Measurements from ENCODE around the gene WWTR1.

The WWTR1 gene

DNA sequence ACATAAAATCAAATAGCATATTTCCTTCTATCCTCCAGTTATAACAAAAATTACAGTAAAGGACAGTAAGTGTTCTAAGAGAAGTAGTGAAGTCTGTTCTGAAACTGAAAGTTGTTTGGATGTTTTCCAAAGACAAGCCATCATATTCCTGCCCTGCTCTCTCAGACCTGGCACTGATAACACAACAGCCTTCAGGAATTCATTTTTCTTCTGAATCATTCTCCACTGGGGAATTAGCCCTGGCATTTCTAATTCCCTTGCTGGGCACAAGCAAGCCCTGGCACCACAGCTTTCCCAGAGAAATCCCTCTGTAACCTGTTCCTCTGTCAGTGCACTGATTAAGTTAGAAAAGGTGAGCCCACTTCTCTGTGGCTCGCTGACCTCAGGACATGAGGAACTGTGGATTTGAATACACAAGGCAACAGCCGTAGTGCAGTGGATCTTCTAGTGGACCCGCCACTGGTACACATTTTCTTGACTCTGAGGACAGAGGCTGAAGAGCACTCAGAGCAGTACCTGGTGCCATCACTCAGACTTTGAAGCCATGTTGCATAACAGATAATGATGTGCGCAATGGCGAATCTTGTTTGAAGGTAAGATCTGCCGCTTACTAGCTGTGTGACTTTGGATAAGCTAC, 61.6 kb downstream of the WWTR1 start:
- no peak overlapping the region for H3K4me3 ChIP-seq (ENCODE audit: low read depth, low read length)

GRCh38 chr3:149593418-149594160, 64.2 kb downstream of the WWTR1 start:
- H3K4me3 ChIP-seq (ENCODE audit: low read depth, low read length) = no peak overlapping the region

- H3K4me3 ChIP-seq (ENCODE audit: low read depth, low read length) = no peak overlapping the region
Observed at GRCh38 chr3:149592758-149593240, 65.0 kb downstream of the WWTR1 start.

DNA sequence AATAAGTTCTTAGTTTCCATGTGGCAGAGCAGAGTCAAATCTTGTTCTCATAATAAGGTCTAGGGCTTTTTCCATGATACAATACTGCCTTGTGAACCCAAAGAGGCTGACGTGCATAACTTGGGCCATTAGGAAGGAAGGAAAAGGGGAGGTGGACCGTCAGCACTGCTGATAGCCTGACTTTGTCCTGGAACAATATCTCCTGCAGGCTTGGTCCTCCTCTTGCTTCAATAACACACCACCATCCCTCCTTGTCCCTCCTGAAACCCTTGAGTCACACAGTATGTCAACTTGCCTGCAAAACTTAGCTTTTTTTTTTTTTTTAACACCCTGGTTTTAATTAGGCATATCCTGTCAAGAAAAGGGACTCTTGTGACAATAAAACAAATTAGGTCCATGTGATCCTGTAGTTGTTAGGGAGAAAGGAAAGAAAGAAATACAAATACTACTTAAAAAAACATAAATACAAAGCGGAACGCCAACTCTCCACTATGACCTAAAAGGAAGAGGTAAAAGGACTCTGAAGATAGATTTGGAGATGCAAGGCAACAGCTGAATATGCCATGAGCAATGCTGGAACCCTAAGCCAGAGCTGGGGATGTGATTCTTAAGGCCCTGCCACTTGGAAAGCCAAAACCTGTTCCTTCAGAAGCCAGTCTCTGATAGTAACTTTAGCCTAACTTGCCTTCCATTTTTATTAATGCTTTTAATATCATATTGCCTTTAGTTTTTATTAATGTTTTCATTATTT, 67.0 kb downstream of the WWTR1 start:
- H3K4me3 ChIP-seq (ENCODE audit: low read depth, low read length) = no peak overlapping the region

- H3K4me3 ChIP-seq (ENCODE audit: low read depth, low read length) = no peak overlapping the region
Observed at GRCh38 chr3:149589332-149589731, 68.5 kb downstream of the WWTR1 start.

- no peak overlapping the region for H3K4me3 ChIP-seq (ENCODE audit: low read depth, low read length)
Observed at GRCh38 chr3:149588909-149589308, 68.9 kb downstream of the WWTR1 start.

DNA sequence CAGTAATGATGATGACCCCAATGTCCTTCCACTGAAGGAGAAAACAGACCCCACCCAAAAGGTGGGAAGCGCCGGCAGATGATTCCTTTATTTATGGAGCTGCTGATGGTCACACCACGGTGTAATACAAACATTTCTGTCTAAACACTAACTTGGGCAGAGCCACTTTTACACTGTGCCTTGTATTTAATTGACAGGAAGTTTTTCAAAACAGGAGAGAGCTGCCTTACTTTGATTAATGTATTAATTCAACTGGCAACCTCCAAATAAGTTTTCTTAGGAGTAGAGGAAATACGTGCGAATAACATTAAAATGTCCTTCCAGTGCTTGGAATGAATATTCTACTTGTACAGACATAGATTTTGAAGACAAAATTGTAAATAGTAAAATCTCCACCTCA, 70.4 kb downstream of the WWTR1 start:
- no peak overlapping the region for H3K4me3 ChIP-seq (ENCODE audit: low read depth, low read length)

DNA sequence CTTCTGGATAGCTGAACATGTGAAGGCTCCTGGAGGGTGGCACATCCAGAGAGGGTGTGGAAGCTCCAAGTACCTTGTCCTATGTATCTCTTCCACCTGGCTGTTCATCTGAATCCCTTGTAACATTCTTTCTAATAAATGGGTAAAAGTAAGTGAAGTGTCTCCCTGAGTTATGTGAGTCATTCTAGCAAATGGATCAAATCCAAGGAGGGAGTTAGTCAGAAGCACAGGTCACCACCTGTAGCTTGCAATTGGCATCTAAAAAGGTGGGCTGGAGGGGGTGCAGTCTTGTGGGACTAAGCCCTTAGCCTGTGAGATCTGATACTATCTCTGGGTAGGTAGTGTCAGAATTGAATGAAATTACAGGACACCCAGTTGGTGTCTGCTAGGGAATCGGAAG, 71.0 kb downstream of the WWTR1 start:
- no peak overlapping the region for H3K4me3 ChIP-seq (ENCODE audit: low read depth, low read length)

- H3K4me3 ChIP-seq (ENCODE audit: low read depth, low read length) = no peak overlapping the region
Observed at GRCh38 chr3:149585401-149585726, 72.5 kb downstream of the WWTR1 start.

GRCh38 chr3:149583921-149584635, 73.7 kb downstream of the WWTR1 start:
- H3K4me3 ChIP-seq (ENCODE audit: low read depth, low read length) = no peak overlapping the region

- H3K4me3 ChIP-seq (ENCODE audit: low read depth, low read length) = no peak overlapping the region
Observed at GRCh38 chr3:149582395-149582794, 75.4 kb downstream of the WWTR1 start.

DNA sequence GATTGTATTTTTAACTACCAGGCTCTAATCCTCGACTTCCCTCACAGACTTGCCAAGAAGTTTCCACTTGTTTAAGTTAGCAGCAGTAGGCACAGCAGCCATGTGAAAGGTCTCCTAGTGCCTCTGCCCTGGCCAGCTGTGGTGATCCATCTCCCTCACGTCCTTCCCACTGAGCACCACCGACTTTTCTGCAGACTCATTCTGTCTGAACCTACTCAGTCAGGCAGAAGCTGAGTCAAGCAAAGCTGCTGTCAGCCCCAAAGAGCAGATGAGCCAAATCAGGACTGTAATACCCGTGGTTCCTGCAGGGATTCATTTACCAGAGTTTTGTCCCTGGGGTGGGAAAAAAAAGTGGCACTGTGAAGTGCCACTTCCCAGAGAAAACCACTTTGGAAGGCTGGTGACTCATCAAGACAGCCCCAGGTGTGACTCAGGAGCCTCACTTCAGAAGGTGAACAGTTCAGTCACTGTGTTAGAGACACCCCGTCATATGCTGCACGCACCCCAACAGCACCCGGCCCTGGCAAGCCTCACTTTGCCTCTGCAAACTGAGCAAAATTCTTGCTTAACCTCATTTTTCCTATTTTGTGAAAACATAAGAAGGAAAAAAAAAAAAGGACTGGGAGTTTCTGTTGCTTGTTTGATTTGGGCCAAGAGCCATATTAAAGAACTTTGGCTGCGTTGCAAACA, 76.0 kb downstream of the WWTR1 start:
- no peak overlapping the region for H3K4me3 ChIP-seq (ENCODE audit: low read depth, low read length)

GRCh38 chr3:149581248-149581647, 76.6 kb downstream of the WWTR1 start:
- H3K4me3 ChIP-seq (ENCODE audit: low read depth, low read length) = no peak overlapping the region

- no peak overlapping the region for H3K4me3 ChIP-seq (ENCODE audit: low read depth, low read length)
Observed at GRCh38 chr3:149579838-149580542, 77.8 kb downstream of the WWTR1 start.

DNA sequence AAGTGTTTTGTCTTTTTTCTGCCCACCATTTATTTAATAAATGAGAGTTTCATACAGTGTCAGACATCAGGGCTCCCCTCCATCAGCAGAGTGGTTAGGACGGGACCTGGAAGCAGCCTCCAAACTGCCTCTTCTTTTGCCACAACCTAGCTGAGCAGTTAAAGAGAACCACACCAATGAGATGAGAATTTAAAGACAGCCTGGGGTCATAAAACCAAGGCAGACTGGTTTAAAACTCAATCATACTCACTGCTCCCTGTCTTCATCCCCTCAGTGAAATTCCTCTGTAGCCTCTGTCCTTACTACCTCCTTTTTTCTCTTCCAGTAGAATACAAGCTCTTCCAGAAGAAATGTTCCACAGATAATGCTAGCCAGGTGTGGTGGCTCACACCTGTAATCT, 78.7 kb downstream of the WWTR1 start:
- H3K4me3 ChIP-seq (ENCODE audit: low read depth, low read length) = no peak overlapping the region

DNA sequence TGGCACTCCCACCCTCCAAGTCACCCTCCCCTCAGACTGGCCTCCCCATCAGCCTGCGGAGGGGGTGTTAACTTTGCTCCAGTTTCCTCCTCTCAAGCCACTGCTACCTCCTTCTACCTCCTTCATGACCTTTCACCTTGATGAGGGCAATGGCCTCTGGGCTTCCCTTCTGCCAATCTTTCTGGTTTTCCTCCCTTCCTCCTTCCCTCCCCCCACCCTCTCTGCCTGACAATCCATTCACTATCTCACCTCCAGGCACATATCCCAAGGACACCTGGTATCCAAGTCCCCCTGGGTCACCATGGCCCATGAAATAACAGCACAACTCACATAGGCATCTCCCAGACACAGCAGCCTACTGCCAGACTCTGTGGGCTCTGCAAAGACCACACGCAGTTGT, 80.0 kb downstream of the WWTR1 start:
- H3K4me3 ChIP-seq (ENCODE audit: low read depth, low read length) = no peak overlapping the region

DNA sequence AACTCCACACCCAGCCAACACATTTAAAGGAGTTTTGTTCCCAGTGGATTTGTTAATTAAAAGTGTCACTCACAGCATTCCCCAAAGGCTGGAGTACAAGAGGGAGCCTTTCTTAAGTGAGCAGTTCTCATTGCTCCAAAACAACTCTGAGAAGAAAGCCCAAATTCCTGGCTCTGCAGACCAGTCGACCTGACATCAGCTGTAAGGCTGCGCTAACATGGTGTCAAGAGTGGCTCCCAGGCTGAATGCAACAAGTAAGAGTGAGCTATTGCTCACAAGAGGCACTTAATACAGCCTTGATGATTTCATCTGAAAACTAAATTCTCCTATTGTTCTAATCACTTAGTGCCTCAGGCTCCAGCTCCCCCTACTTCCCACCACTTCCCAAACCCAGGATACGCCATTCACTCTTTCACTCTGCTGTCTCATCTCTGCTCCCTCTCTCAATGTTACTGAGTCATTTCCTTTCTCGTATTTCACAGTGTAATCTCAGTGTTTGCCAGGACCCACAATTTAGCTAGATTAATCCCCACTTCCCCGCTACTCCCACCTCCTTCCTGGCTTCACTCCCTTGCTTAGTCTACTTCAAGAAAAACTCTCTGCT, 81.8 kb downstream of the WWTR1 start:
- H3K4me3 ChIP-seq (ENCODE audit: low read depth, low read length) = no peak overlapping the region

DNA sequence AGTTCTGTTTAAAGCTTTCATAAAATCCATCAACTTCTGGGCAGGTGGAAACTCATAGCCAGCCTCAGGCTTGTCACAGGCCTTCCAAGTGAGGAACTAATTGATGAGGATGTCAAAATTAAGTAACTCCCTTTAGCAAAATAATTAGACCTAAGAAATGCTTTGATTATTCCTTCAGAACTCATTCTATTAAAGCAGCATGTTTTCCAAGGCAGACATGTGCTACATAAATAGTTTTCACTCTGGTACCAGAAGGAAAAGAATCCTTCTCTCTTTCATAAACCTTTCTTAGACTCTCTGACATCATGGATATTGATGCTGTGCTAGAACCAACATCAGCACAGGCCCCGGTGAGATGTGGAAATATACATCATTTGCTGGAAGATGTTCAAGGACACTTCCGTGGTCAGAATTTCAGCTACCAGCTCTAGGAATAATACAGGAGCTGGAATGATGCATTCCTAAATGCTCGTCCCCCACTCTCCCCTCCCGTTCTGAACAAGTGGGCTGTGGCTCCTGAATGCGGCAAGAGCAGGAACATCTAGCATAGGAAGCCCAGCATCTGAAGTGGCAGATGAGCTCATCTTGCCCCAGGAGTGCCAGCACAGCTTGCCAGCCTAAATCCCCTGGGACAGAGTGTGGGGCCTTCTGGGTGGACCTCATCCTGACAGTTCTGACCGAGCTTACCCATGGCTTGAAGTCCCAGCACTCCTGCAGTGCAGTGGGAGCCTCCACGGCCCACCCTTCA, 82.4 kb downstream of the WWTR1 start:
- no peak overlapping the region for H3K4me3 ChIP-seq (ENCODE audit: low read depth, low read length)

DNA sequence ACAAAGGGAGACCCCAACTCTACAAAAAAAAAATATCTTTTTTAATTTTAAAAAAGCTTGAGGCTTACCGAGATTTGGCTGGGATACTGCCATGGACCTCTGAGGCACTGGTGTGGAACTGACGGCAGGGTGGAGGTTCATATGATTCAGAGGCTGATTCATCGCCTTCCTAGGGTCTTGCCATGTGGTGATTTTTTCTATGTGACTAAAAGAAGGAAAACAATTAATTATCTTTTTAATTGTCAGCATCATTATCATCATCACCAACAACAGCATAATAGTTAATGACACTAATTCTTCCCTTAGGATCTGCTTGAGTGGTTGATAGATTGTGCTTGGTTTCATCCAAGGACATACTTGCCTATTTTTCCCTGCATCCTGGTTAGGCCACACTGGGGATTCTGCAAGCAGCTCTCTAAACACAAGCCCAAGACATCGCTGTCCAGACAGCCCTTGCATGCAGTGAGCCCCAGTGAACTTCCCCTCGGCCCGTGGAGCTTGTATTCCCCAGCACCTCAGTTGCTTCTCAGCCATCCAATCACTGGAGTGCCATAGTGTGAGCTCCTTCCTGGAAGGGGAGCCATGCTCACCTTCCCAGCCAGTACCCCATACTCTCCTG, 84.9 kb downstream of the WWTR1 start:
- no peak overlapping the region for H3K4me3 ChIP-seq (ENCODE audit: low read depth, low read length)

All from iPS-11a (cell line).